K562 (cell line): ENCODE data around the gene BRINP2. TPM values are rescaled to one million over a fixed set of nuclear protein-coding genes. Genes with fewer than 3 reads are reported as not detected.
A peak's percentile ranks its signal among the peaks of the same experiment; 100 is the strongest.

Source experiments
- ATAC-seq: fragments of 200-7000 bp; cut with Tn5 transposase; 3 replicates; pipeline ENCODE4 v1.9.1; 2020; ENCODE audit warnings: moderate library complexity
- BruUV-seq: library from RNA; stranded (reverse); fragments of 400-500 nt; replicated peaks from 2 replicates; lab custom pipeline; 2021; lab: Mats Ljungman, UMichigan
- CTCF ChIA-PET: fragments of 300-600 bp; formaldehyde crosslinking; extraction: SDS; loops from one replicate; lab custom pipeline; 2021; ENCODE audit warnings: low intra/inter-chr PET ratio; lab: Yijun Ruan, JAX
- POLR2A ChIA-PET: fragments of 300-600, 350-650 bp; sonication (Branson Sonifier 250); formaldehyde crosslinking; extraction: SDS; loops from one replicate; lab custom pipeline; 2021; ENCODE audit warnings: antibody characterized with exemption, inconsistent platforms; lab: Yijun Ruan, JAX
- DNase-seq, 4 experiments: peaks; one replicate each; pipeline versions ENCODE4 v3.0.0 to v3.0.0-alpha.2; 2011 to 2018; ENCODE audit warnings: low spot score in 3 of 4, mixed read lengths in 3 of 4; ENCODE audit errors: extremely low read depth in 1 of 4
- FAIRE-seq: peaks from 2 replicates; lab custom pipeline; 2011; peaks lifted over from hg19 to GRCh38; lab: Jason Lieb, UNC
- H2AFZ ChIP-seq: 2 replicates; pipeline ENCODE4 v1.6.0; 2011; ENCODE audit warnings: low read depth, low read length, control low read depth, inconsistent platforms
- H3K27ac ChIP-seq: fragments of 200-600 bp; 3 replicates; pipeline ENCODE4 v1.8.0; 2011; ENCODE audit warnings: low read depth, mild to moderate bottlenecking, control low read depth, inconsistent platforms, low read length, moderate library complexity, mixed read lengths; ENCODE audit errors: extremely low read depth
- H3K27me3 ChIP-seq, 2 experiments: fragments of 300-600 bp in 1 of 2; 2 replicates in 1 of 2; 3 replicates in 1 of 2; pipeline versions ENCODE4 v1.6.0 to v1.8.0; 2011; ENCODE audit warnings: inconsistent platforms in 2 of 2, low read length in 2 of 2, mild to moderate bottlenecking in 1 of 2, mixed read lengths in 1 of 2, moderate library complexity in 1 of 2; ENCODE audit not compliant: control insufficient read depth in 2 of 2, insufficient read depth in 2 of 2
- H3K36me3 ChIP-seq: fragments of 300-600 bp; 3 replicates; pipeline ENCODE4 v1.8.0; 2011; ENCODE audit warnings: mild to moderate bottlenecking, low read length, inconsistent platforms; ENCODE audit not compliant: control insufficient read depth, insufficient read depth
- H3K4me1 ChIP-seq, 2 experiments: fragments of 200-600 bp in 1 of 2; replicated peaks in 1 of 2; 2 replicates in 1 of 2; 3 replicates in 1 of 2; pipeline versions ENCODE4 v1.5.1 to v1.8.0; 2011; ENCODE audit warnings: inconsistent platforms in 2 of 2, low read length in 2 of 2, mild to moderate bottlenecking in 1 of 2, mixed read lengths in 1 of 2, moderate library complexity in 1 of 2; ENCODE audit not compliant: control insufficient read depth in 2 of 2, insufficient read depth in 2 of 2
- H3K4me2 ChIP-seq: 2 replicates; pipeline ENCODE4 v1.6.1; 2011; ENCODE audit warnings: low read length, control low read depth, inconsistent platforms, mixed read lengths; ENCODE audit not compliant: insufficient read depth
- H3K4me3 ChIP-seq: fragments of 200-600 bp; sonication (generic), shearing (Covaris generic); 2 replicates; pipeline ENCODE4 v1.5.1; 2016; ENCODE audit warnings: control low read depth, inconsistent platforms
- H3K79me2 ChIP-seq: fragments of 200-600 bp; 3 replicates; pipeline ENCODE4 v1.8.0; 2011; ENCODE audit warnings: low read length, inconsistent platforms; ENCODE audit not compliant: control insufficient read depth, insufficient read depth
- H3K9ac ChIP-seq, 2 experiments: 2 replicates each; pipeline versions ENCODE4 v1.6.0 to v1.6.1; 2011; ENCODE audit warnings: low read depth in 2 of 2, low read length in 2 of 2, control low read depth in 1 of 2, inconsistent platforms in 1 of 2, mild to moderate bottlenecking in 1 of 2, mixed read lengths in 1 of 2; ENCODE audit not compliant: insufficient read depth in 1 of 2
- H3K9me1 ChIP-seq: one replicate; pipeline ENCODE4 v1.6.0; 2011; ENCODE audit warnings: inconsistent platforms, mild to moderate bottlenecking, low read length, moderate library complexity; ENCODE audit not compliant: control insufficient read depth, insufficient read depth
- H3K9me3 ChIP-seq: replicated peaks from 2 replicates; pipeline ENCODE4 v1.5.1; 2011; ENCODE audit warnings: low read depth, low read length, inconsistent platforms; ENCODE audit not compliant: control insufficient read depth, insufficient read depth
- H4K20me1 ChIP-seq: replicated peaks from 2 replicates; pipeline ENCODE4 v1.6.1; 2011; ENCODE audit warnings: low read length, inconsistent platforms, mixed read lengths; ENCODE audit not compliant: control insufficient read depth, insufficient read depth
- CREBBP ChIP-seq: IDR thresholded peaks from one replicate; pipeline ENCODE4 v1.6.1; 2012; ENCODE audit warnings: low read depth, mild to moderate bottlenecking, control low read depth, inconsistent platforms, low read length
- CTCF ChIP-seq, 3 experiments: IDR thresholded peaks in 2 of 3; conservative IDR thresholded peaks in 1 of 3; 2 replicates each; pipeline ENCODE4 v1.5.1; 2011 to 2012; ENCODE audit warnings: low read length in 3 of 3, mild to moderate bottlenecking in 3 of 3, control low read depth in 2 of 3, improper control_type of control experiment in 1 of 3, inconsistent platforms in 1 of 3, low read depth in 1 of 3, mixed read lengths in 1 of 3, moderate library complexity in 1 of 3; ENCODE audit not compliant: insufficient read depth in 2 of 3
- ETV5 ChIP-seq: sonication (generic); formaldehyde crosslinking; IDR thresholded peaks from 2 replicates; pipeline ENCODE4 v1.4.0; 2020; ENCODE audit warnings: low read depth, mild to moderate bottlenecking, missing genetic modification reagents
- HOXB6 ChIP-seq: fragments of 250-450 bp; sonication (Bioruptor Pico); IDR thresholded peaks from 2 replicates; pipeline ENCODE4 v1.5.1; 2022; ENCODE audit warnings: mild to moderate bottlenecking, borderline replicate concordance
- L3MBTL2 ChIP-seq: fragments of 450-650 bp; IDR thresholded peaks from 2 replicates; pipeline ENCODE4 v1.6.1; 2016; ENCODE audit warnings: mild to moderate bottlenecking, moderate library complexity
- POLR2H ChIP-seq: IDR thresholded peaks from 2 replicates; pipeline ENCODE4 v1.6.1; 2016; ENCODE audit warnings: missing genetic modification characterization, low read depth, mild to moderate bottlenecking, control low read depth, missing compliant biosample characterization, moderate library complexity
- SRSF3 ChIP-seq: fragments of 200-400 bp; formaldehyde crosslinking; IDR thresholded peaks from 2 replicates; pipeline ENCODE4 v1.6.1; 2016; ENCODE audit warnings: mild to moderate bottlenecking, low read length, moderate library complexity; ENCODE audit not compliant: insufficient read depth
- ZNF764 ChIP-seq: fragments of 250-450 bp; sonication (Bioruptor Pico); IDR thresholded peaks from 2 replicates; pipeline ENCODE4 v1.4.0; 2020; ENCODE audit warnings: low read depth, mild to moderate bottlenecking, moderate library complexity
- WGBS: fragments of 100-300 bp; shearing (Covaris generic); methylation state at CpG from one replicate; pipeline ENCODE4 v1.1.6; 2016; ENCODE audit warnings: low coverage, mixed read lengths; ENCODE audit not compliant: insufficient coverage; ENCODE audit errors: missing lambda C conversion rate; 5-methylcytosine and 5-hydroxymethylcytosine counted together
- in situ Hi-C: fragments of 300-500 bp; cut with MboI; formaldehyde crosslinking; loops from 4 replicates; pipeline ENCODE4 v1.15.0; 2018; ENCODE audit warnings: inconsistent platforms, mixed read lengths
- intact Hi-C: fragments of 100-400 bp; cut with micrococcal nuclease; formaldehyde crosslinking; loops from 2 replicates; pipeline ENCODE4 v1.14.2; 2022
- polyA plus RNA-seq, 8 experiments: library from polyadenylated mRNA; depleted of rRNA in 4 of 8; stranded (reverse) in 5 of 8; unstranded in 3 of 8; fragments of >200 nt; fragmentation: Nextera tagmentation in 2 of 8; fragmentation: Illumina TruSeq in 1 of 8; extraction: Ambion mirVana in 2 of 8; extraction: Trizol in 1 of 8; gene quantifications; 2 replicates each; pipeline versions ENCODE4 v1.2.1 to v1.2.3, GENCODE V29; 2011 to 2014; ENCODE audit warnings: inconsistent platforms in 1 of 8, missing spikeins in 1 of 8
- total RNA-seq, 7 experiments: library from RNA; depleted of rRNA in 6 of 7; stranded (reverse); fragments of >200 nt in 6 of 7; fragmentation: Illumina TruSeq in 2 of 7; extraction: Trizol in 2 of 7; gene quantifications; 2 replicates each; pipeline versions ENCODE4 v1.2.1 to v1.2.3, GENCODE V29; 2011 to 2021; ENCODE audit warnings: low replicate concordance in 1 of 7

BRINP2 gene
- total and polyA plus RNA-seq, 9 of the 15 experiments (the other 6 are each of a cell fraction or from before 2014, with no cell fraction given) = not detected

- TF ChIP-seq POLR2H (tag) (no peak), HOXB6 (CRISPR knock-in tag) (no peak)
Observed at GRCh38 chr1:177183836-177184235, 13.1 kb downstream of the BRINP2 start (continued).

- intact Hi-C loops (no loop called here), in situ Hi-C loops (no loop called here)
Observed at GRCh38 chr1:177185209-177185608, 14.5 kb downstream of the BRINP2 start.

More at GRCh38 chr1:177185209-177185608, 14.5 kb downstream of the BRINP2 start:
- TF ChIP-seq L3MBTL2 (no peak), ZNF764 (CRISPR knock-in tag) (peak; percentile 94), CTCF (IDR thresholded peaks at IDR 0.05 in 2 of 3, conservative IDR thresholded peaks at IDR 0.05 in 1 of 3; ENCODE audit: insufficient read depth in 2 of 3, low read depth in 1 of 3, low read length in 3 of 3) (peak; percentile 26 to 58 (median 51); a peak in 4 of 6 replicates), ETV5 (CRISPR knock-in tag) (no peak), SRSF3 (no peak), CREBBP (no peak)
- POLR2A ChIA-PET = no interaction called here
- Histone ChIP-seq H3K4me3 (no peak overlapping the region), H4K20me1 (no peaks in the 10 kb centered on the region), H3K27me3 (no peaks in the 10 kb centered on the region), H3K79me2 (no peaks in the 10 kb centered on the region), H3K4me1 (peaks cover 0 to 7% of the 10 kb centered on the region in 2 experiments; a peak in 2 of 5 replicates), H3K9me1 (no peaks in the 10 kb centered on the region), H3K36me3 (no peaks in the 10 kb centered on the region), H2AFZ (no peak overlapping the region), H3K27ac (no peak overlapping the region), H3K9me3 (no peaks in the 10 kb centered on the region), H3K4me2 (no peak overlapping the region), H3K9ac (no peak overlapping the region)
- BruUV-seq = no TSS peak
- WGBS = 8% methylated on average over 5 of the region's 5 CpGs
- FAIRE-seq (no peak), ATAC-seq (no peak), DNase-seq (peak; percentile 11 to 36 (median 30))
- CTCF ChIA-PET = no interaction called here
